Stimulated activated CD8-positive, alpha-beta memory T cell treated with anti-CD3 and anti-CD28 coated beads, Interleukin-2, amount 100 ng/mL, for 1 hour (primary cell): Measurements from ENCODE around the gene DLL4.

Experiments used
- DNase-seq, 2 donors: peaks; one replicate each; pipeline ENCODE4 v3.0.0-alpha.2; 2020; ENCODE audit warnings: low read depth in 2 of 2

Gene DLL4

GRCh38 chr15:40906091-40906990, 22.8 kb upstream of the DLL4 start:
- DNase-seq, result peak; percentile 53 to 62

- DNase-seq, result no peak
Observed at GRCh38 chr15:40906991-40907802, 21.9 kb upstream of the DLL4 start.

DNA sequence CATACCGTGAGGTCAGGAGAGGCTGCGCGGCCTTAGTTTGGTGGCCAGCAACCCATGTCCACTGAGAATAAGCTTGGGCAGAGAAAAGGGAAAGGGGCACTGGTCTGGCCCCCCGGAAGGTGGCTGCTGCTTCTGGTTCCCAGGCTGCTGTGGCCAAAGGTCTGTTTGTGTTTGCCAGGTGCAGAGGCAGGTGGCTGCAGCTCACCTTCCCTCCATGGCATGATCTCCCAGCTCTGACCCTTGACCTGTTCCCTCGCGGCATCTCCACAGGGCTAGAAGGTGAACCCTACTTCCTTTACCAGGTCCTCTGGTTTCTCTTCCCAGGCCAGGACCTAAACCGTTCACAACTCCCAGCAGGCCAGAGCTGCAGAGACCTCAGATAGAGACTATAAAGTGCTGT, 21.0 kb upstream of the DLL4 start:
- no peak for DNase-seq

DNA sequence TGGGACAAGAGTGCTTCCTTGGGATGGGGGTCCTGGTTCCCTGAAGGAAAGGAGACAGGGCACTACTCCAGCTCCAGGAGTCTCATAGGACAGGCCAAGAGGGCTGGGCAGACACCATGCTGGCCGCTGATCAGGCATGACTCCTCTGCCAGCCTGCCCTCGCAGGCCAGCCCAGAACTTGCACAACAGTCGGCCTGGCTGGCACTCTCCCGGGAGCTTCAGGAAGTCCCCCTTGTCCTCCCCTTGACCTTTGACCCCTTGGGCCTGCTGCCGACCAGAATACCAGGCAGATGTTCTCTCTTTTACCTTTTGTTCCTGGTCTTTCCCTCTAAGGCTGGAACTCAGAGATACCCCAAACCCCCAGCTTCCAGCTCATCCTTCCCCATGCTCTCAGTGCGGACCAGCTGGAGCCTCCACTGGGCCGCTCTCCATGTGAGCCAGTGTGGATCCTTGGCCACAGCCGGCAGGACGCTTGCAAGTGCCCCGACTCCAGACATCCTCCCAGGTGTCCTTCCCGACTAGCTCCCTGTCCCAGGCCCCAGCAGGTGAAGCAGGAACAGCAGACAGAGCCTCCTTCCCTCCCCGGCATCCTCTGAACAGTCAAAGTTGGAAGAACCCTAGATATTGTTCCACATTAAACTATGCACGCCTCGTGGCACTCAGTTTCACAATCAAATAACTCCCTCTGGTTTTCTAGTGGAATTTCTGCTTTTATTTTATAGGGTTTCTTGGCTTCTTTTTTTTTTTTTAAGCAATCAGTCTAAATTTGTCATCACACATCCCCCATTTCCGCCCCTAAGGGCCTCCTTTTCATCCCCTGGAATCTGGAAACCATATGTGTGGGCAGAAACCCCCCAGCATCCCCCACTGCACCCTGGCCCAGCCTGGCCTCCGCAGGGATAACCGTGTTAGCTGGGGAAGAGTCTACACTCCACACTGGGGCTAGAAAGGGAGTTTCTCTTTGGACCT, 19.2 kb upstream of the DLL4 start:
- no peak for DNase-seq

DNA sequence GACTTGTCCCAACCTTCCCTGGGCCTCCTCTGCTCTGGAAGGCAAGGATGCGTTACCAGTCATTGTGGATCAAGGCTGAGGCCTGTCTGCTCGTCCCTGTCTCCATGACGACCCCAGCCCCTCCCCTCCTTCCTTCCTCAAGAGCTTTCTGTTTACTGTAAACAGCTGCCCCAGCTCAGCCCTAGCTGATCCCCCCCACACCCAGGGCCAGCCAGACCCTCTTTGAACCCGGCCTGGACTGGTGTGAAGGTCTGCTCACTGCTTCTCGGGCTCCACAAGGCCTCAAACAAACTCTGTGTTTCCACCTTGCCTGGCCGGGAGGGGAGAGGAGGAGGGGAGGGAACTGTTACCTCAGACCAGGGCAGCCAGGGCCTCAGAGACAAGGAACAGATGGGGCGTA, 18.0 kb upstream of the DLL4 start:
- no peak for DNase-seq

DNA sequence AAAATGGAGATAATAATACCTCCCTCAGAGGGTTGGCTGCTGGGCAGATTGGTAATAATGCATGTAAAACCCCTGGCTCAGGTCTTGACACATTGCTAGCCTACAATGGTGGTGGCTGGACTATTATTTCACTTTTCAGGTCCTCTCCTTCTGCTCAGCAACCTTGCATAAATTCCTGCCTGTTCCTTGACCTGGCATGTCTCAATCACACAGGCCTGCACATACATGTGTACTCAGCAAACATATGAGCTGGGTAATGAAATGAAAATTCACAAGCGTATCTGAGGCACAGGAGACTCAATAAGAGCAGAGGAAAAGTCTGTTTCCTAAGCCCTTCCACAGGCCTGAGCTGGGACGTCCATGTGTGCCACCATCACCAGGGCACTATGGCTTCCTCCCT, 17.4 kb upstream of the DLL4 start:
- no peak for DNase-seq

- no peak for DNase-seq
Observed at GRCh38 chr15:40912478-40912877, 16.7 kb upstream of the DLL4 start.

DNA sequence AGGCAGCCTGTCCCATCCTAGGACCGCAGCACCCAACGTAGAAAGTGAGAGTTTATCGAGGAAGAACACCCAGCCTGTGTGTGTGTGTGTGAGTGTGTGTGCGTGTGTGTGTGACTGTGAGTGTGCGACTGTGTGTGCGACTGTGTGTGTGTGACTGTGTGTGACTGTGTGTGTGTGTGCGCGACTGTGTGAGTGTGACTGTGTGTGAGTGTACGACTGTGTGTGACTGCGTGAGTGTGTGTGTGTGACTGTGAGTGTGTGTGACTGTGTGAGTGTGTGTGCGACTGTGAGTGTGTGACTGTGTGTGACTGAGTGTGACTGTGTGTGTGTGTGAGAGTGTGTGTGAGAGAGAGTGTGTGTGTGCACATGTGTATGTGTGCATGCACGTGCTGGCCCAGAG, 15.1 kb upstream of the DLL4 start:
- DNase-seq, result no peak

- DNase-seq, result no peak
Observed at GRCh38 chr15:40914486-40914885, 14.7 kb upstream of the DLL4 start.

DNA sequence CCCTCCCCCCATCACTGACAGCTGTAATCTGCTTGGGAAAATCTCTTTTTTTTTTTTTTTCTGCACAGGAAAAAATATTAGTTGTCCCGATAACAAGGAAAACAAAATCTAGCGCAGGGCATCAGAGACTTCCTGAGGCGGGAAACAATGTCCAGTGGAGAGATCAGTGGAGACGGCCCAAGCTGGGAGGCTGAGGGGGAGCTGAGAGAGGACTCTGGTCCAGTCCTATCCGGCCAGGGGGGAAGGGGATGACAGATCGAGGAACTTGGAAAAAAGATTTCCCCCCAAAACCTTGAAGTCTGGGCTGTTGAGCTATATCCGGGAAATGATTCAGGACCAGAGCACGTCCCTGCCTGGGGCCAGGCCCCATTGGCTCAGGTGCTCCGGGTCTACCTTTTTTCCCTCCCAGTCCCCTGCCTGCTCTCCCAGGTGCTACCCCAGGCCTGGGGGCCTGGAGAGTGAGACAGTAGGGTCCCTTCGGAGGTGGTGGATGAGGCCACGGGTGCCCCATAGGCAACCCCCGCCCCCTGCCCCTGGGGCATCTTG, 14.0 kb upstream of the DLL4 start:
- DNase-seq, result no peak

- DNase-seq, result no peak
Observed at GRCh38 chr15:40915679-40916078, 13.5 kb upstream of the DLL4 start.

GRCh38 chr15:40917585-40917984, 11.6 kb upstream of the DLL4 start:
- no peak for DNase-seq

- DNase-seq, result no peak
Observed at GRCh38 chr15:40918146-40918798, 10.9 kb upstream of the DLL4 start.

GRCh38 chr15:40918799-40919392, 10.2 kb upstream of the DLL4 start:
- no peak for DNase-seq

DNA sequence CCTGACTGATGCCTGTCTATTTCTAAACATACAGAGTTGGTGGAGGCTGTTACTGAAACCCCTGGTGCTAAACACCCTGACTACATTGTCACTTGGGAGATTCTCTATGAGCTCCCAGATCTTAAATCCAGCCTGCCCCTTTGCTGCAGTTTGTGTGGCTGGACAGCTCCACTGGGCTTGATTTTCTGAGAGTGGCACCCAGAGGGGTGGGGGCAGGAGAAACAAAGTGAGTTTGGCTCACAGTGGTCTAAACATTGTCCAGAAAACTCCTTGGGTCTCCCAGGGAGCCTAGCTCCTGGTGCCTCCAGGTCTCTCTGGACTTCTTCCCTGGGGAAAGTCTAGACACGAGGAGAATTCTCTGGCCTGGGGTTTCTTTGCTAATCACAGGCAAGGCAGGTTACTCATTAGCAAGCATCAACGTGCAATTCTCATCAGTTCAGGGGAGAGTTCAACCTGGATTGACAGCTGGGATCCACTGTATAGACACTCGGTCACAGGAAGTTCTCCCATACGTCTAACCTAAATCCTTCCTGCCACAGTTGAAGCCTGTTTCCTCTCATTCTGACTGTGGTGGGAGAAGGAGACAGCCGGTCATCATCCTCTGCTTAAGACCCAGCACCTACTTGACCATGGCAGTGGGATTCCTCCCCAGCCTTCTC, 7.1 kb upstream of the DLL4 start:
- DNase-seq, result no peak

GRCh38 chr15:40922608-40923005, 6.5 kb upstream of the DLL4 start:
- no peak for DNase-seq

DNA sequence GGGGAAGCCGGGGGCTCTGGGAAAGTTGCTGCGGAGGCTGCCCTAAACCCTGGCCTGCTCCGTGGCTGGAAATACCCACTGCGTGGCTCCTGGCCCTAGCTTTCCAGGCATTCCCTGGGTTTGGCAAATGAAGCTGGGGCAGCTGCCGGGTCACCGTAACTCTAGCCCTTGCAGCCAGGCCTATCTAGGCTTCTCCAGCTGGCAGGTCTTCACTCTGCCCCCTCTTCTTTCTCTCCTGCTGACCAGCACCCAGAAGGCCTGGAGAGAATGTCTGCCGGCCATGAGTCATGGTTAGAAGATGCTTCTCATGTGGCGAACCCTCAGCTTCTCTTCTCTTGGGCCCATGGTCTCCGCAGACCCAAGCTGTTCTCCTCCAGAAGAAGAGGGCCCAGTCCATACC, 5.6 kb upstream of the DLL4 start:
- DNase-seq, result no peak

DNA sequence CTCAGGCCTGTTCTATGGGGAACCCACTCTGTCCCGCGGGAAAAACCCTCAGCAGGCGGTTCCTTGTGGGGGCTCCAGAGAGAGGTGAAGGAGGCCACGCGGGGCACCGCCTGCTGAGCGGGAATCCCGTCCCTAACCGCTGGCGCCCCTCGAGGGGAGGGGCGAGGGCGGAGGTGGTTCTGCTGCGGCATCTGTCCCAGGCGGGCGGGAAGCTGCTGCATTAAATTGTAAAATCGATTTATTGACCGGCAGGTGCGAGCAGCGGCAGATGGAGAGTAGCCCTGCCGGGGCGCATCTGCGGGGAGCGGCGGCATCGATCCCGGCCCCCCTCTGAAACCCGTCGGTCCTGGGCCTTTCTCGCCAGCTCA, 3.7 kb upstream of the DLL4 start:
- DNase-seq, result no peak

DNA sequence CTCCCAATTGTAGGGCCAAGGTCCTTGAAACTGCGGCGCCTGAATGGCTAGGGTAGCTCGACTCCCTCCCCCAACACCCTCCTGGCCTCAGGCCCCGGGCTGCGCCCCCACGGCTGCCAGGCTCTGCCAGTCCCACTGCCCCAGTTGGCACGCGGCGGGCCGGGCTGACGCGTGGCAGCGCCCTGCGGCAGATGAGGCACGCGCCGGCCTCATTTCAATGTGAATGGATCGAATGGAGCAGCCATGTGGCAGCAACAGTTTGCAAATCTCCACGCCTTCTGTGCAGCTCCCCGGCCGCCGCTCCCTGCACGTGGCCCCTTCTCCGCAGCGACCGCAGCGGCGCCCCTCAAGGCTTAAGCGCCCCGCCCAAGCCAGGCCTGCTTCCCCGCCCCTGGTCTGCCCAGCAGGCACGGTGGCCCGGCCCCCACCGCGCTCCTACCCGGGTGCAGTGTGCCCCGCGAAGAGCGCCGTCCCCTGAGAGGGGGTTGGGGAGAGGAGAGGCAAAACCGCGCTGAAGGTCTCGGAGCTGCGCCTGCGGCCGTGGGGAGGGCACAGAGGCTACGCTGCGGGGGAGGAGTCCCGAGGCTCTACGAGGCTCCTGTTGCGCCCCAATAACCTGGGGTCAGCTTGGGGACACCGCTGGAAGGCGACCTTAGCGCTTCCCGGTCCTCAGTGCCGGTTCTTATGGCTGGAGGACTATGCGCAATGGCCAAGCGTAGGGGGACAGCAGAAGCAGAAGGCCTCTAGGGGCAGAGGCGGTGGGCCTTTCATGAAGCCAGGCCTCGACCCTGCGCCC, 3.1 kb upstream of the DLL4 start:
- DNase-seq, result no peak
